ENCODE results near the gene BLCAP. TPM values are rescaled to one million over a fixed set of nuclear protein-coding genes. Genes with fewer than 3 reads are reported as not detected.
"Not testable (repeated sequence)": the region's sequence is repeated elsewhere in the genome, so short reads cannot be mapped to it uniquely, and the experiment has no call there.

The BLCAP gene
- total RNA-seq, 1 experiment from 2014 or later: 24.9 TPM

DNA sequence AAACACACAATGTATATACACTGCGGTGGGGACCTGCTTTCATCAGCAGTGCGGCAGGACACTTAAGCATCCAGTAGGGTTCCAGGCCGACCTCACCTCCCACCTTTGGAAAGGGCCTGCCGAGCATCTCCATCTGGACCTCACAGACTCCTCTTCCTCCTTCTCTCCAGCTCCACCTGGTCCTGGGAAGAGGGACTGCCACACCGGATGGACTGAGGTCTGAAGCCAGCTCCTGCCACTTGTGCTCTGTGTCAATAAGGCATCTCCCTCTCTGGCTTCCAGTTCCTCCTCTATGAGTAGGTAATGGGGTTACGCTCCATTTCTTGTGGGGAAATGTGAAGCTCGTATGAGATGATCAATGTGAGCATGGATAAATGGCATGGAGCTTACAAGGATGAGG lies 25.7 kb downstream of the BLCAP start:
- in situ Hi-C loops (cut with HindIII; ENCODE audit: low sequenced_read_pairs): loop anchor here (25.0 kb wide), 1 partner anchor 240 kb away; the partner anchor contains the start of gene GHRH

DNA sequence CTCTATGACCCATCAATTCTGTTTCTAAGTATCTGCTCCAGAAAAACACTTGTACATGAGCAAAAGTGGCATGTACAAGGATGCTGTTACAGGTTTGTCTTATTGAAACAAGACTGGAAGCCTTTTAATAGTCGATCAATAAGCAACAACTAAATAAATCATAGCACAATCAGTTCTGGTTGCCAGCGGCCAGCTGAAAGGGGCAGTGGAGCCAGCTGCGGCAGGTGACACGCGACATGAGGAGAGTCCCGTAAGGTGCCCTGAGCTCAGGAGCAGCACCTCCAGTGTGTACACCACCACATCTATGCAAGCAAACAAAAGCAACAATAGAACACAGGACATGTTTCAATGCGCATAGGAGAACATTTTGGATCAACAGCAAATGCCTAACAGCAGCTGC lies 27.4 kb downstream of the BLCAP start:
- DNase-seq (ENCODE audit: low spot score): no peak
- in situ Hi-C loops (cut with HindIII; ENCODE audit: low sequenced_read_pairs): loop anchor here (25.0 kb wide), 1 partner anchor 238 kb away; the partner anchor contains the start of gene GHRH

More for the DNA sequence above, 25.7 kb downstream of the BLCAP start:
- DNase-seq (ENCODE audit: low spot score): peak; percentile 74

DNA sequence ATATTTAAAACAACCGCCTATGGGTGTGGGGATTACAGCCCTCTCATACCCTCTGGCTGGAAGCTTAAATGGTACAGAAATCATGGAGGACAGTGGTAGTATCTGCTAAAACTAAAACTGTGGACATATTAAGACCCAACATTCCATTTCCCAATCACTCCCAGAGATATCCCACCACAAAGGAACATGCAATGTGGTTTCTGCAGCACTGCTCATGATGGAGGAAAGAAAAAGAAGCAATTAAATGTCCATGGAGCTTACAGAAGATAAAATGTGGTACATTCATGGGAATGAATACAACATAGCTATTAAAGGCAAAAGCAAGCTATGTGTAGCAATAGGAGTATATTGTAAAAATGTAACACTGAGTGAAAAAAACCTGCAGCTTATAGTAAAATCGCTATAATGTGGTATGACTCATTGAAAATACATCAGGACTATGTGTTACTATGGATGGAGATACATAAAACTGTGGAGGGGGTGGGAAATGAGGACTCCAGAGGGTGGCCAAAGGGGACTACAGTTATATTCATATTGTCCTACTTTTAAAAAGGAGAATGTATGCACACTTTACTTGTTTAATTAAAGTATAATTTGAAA lies 29.5 kb downstream of the BLCAP start:
- DNase-seq (ENCODE audit: low spot score): no peak
- in situ Hi-C loops (cut with HindIII; ENCODE audit: low sequenced_read_pairs): no loop called here

DNA sequence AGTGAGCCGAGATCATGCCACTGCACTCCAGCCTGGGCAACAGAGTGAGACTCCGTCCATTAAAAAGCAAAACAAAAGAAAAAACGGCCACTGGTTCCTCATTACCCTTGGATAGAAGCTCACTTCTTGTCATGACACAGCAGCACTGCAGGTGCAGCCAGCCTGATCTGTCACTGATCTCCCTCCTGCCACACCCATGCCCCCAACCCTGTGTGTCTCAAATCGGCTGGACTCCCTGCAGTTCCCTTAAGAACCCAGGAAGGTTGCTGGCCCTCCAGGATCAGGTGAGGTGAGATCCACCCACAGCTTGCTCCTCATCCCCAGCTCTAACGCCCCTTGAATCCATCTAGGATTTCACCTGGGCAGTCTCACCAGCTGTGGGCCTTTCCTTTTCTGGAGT lies 32.9 kb downstream of the BLCAP start:
- in situ Hi-C loops (cut with HindIII; ENCODE audit: low sequenced_read_pairs): no loop called here
- no peak for DNase-seq (ENCODE audit: low spot score)

DNA sequence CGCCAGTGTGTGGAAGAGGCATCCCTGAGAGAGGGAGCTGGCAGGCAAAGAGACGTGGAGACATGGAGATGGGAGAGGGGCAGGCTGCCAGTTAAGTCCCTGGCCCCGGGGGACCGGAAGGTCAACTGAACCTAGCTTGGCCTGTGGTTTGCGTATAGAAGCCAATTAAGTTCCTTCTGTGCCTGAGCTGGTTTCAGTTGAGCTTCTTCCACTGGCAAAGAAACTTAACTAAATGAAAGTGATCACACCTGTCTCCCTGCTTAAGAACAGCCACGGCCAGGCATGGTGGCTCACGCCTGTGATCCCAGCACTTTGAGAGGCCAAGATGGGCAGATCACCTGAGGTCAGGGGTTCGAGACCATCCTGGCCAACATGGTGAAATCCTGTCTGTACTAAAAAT lies 33.4 kb downstream of the BLCAP start:
- no peak for DNase-seq (ENCODE audit: low spot score)
- in situ Hi-C loops (cut with HindIII; ENCODE audit: low sequenced_read_pairs): no loop called here

DNA sequence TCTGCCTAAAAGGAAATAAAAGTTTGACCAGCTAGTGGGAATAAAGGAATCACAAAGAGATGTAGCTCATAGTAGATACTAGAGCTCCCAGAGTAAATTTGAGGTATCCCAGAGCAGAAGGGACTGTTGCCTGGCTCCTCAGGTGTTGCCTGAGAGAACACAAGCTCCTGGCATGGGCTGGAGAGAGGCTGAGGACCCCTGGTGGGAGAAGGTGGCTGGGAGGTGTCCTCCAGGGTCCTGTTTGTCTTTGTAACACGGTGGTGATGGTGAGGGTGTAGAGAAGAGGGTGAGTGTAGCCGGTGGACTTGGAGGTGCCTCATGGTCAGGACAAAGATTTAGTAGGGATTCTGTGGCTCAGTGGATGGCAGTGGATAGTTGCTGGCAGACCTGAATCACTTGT lies 34.7 kb downstream of the BLCAP start:
- DNase-seq (ENCODE audit: low spot score): no peak

DNA sequence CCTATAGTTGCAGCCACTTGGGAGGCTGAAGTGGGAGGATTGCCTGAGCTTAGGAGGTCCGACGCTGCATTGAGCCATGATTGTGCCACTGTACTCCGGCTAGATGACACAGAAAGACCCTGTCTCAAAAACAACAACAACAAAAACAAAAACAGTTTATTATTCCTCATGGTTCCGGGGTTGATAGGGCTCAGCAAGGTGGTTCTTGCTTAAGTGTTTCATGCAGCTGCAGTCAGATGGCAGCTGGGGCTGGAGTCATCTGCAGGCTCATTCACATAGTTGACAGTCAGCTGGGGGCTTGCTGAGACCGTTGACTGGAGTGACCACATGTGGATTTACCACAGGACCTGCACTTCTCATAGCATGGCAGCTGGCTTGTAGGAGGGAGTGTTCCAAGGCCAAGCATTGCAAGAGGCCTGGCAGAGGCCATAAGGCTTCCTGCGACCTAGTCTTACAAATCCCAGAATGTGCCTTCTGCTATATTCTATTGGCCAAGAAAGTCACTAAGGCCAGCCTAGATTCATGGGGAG lies 35.5 kb downstream of the BLCAP start:
- DNase-seq (ENCODE audit: low spot score): no peak
- in situ Hi-C loops (cut with HindIII; ENCODE audit: low sequenced_read_pairs): no loop called here

More for the DNA sequence above, 34.7 kb downstream of the BLCAP start:
- in situ Hi-C loops (cut with HindIII; ENCODE audit: low sequenced_read_pairs): no loop called here

DNA sequence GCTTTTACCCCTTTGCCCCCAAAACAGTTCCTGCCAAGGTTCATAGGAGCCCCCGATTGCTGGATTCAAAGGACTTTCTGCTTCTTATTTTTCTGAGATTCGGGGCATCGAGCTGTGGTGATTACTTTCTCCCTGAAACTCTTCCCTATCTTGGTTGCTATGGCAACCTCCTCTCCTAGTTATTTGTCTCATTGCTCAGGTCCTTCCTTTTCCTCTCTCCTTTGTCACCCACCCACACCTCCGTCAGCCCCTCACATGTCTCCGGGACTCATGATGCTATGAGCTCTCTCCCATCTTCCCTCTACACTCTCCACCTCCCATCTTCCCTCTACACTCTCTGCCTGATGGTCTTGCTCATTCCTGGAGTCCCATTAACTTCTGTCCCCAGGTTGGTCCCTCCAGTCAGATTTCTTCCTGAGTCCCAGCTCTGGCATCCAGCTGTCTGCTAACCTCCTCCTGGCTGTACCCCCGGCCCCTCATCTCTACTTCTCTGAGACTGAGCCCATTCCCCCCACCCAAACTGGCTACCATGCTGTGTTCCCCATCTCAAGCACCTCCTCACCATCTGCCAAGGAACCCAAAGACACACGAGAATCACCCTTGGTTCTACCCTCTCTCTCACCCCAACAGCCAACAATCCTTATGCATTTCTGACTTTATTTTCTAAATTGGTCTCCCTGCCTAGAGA lies 36.9 kb downstream of the BLCAP start:
- in situ Hi-C loops (cut with HindIII; ENCODE audit: low sequenced_read_pairs): no loop called here
- no peak for DNase-seq (ENCODE audit: low spot score)

DNA sequence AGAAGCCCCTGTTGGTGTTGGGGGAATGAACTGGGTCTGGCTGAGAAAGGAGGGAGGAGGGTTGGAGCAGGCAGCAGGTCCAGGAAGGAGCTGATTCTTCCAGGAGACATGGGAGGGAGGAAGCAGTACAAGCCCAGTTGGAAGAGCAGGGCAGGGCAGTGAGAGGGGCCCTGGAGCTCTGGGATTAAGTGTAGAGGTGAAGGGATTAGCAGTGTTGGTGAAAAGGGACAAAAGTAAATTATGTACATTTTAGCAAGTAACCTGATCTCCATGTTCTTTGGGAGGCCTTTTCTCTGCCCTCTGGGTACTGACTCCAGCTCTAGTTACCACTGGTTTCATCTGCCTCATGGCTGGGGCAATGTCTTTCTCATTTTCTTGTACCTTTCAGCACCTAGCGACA lies 41.5 kb downstream of the BLCAP start:
- in situ Hi-C loops (cut with HindIII; ENCODE audit: low sequenced_read_pairs); DNase-seq (ENCODE audit: low spot score): not testable (repeated sequence)

DNA sequence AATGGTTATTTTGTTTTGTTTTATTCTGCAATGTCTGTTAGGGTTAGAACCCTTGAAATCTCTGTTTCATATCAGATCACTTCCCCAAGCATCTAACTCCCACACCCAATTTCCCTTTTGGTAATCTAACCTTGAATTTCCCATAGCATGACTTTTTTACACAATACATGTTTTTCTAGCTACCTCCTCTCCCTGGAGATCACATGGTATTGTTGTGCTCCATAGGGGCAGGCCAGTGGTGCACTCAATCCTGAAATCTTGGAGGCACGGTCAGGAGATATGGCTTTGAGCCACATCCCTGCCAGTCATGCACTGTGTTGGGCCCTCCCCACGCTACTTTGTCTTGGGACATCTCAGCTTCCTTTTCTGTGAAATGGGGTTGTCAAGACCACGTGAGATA lies 43.3 kb downstream of the BLCAP start:
- in situ Hi-C loops (cut with HindIII; ENCODE audit: low sequenced_read_pairs): no loop called here
- DNase-seq (ENCODE audit: low spot score): no peak

DNA sequence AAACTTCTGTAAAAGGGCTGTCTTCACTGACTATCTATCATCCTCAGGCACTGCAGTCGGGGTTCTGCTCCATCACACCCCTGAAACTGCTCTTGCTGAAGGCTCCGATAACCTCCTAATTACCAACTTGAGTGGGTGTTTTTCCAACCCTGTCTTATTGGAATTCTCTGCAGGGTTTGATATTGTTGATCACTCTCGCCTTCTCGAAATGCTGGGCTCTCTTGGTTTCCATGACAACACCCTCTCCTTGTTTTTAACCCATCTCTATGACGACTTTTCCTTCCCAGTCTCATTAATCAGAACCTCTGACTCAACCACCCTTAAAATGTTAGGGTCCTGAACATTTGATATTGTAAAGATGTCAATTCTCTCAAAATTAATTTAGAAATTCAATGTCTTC lies 46.1 kb downstream of the BLCAP start:
- no peak for DNase-seq (ENCODE audit: low spot score)
- in situ Hi-C loops (cut with HindIII; ENCODE audit: low sequenced_read_pairs): no loop called here

DNA sequence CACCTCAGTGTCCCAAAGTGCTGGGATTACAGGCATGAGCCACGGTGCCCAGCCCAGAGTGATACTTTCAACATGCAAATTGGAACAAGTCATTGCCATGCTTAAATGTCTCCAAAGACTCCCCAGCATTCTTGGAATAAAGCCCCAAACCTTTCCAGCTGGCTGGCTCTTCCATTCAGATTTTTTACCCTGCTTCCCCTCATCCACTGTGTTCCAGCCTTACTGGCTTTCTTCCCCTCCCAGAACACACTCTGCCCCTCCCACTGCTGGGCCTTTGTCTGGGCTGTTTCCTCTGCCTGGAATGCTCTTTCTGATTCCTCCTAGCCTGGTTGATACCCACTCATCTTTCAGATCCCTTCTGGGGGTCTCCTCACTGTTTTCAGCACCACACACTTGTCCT lies 46.8 kb downstream of the BLCAP start:
- in situ Hi-C loops (cut with HindIII; ENCODE audit: low sequenced_read_pairs): no loop called here

DNA sequence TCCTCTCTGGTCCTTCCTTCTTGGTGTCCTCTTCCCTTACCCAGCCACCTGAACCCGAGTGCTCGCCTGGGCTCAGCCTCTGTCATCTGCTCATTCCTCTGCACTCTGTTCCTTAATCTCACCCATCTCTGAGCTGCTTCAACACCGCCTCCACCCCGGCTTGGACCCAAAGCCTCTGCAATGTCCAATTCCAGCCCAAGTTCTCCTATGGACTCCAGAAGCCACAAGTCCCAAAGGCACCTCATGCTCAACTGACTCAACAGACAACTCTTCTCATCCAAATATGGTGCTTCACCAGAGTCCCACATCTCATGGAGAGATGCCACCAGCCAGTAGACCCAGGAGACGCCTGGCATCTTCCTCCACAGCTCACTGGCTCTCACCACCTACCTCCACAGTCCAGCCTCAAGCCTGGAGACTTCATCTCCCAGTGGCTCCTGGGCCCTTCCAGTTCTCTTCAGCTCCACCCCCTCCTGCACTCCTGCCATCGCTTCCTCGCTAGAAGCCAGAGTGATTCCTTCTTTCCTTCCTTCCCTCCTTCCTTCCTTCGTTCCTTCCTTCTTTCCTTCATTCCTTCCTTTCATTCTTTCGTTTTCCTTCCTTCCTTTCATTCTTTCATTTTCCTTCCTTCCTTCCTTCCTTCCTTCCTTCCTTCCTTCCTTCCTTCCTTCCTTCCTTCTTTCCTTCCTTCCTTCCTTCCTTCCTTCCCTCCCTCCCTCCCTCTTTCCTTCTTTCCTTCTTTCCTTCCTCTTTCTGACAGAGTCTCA lies 47.6 kb downstream of the BLCAP start:
- DNase-seq (ENCODE audit: low spot score): no peak
- in situ Hi-C loops (cut with HindIII; ENCODE audit: low sequenced_read_pairs): no loop called here

More for the DNA sequence above, 46.8 kb downstream of the BLCAP start:
- no peak for DNase-seq (ENCODE audit: low spot score)

DNA sequence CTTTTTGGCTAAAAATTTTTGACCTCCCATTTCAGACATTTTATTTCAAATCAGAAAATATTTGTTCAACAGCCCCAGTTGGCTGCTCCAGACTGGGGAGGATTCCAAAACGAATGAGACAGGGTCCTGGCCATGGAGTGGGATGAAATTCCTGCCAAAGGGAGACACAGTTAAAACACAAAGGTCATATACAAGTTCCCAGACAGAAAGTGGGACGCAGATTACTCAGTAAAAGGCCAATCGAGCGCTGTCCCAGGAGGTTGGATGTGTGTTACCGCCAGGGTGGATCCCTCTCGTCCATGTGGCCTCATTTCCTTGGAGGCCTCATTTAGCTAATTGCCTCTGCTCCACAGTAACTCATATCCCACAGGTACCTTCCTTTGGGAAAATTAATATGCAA lies 48.4 kb downstream of the BLCAP start:
- no peak for DNase-seq (ENCODE audit: low spot score)
- in situ Hi-C loops (cut with HindIII; ENCODE audit: low sequenced_read_pairs): no loop called here

DNA sequence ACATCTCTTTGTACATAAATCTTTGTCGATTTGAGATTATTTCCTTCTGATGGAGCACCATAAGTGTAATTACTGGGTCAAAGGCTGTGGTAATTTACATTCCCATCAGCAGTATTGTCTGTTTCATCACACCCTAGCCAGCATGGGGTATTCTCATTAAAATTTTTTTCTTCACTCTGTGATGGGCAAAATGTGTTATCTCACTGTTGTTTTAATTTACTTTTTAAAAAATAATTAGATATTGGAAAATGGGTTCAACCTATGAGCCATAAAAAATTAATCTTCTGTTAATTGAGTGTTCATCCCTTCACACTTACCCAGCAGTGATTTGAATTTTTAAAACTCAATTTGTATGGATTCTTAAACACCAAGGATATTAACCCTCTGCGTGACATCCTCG lies 50.6 kb downstream of the BLCAP start:
- in situ Hi-C loops (cut with HindIII; ENCODE audit: low sequenced_read_pairs): no loop called here
- DNase-seq (ENCODE audit: low spot score): no peak

DNA sequence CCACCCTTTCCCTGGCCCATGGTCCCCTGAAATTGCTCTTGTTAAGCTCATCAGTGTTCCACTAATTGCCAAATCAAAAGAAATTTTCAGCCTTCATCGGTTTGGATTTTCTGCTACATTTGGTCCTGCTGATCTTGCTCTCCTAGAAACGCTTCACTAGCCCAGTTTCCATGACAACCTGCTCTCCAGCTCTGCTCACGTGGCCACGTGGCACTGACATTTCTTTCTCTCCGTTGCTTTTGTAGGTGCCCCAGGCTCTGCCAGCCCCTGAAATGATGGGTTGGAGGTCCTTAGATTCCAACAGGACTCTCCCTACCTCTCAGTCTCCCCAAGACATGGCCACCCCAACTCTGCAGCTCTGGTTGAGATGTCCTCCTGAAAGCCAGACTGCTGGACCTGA lies 52.4 kb downstream of the BLCAP start:
- in situ Hi-C loops (cut with HindIII; ENCODE audit: low sequenced_read_pairs): no loop called here
- peak; percentile 48 for DNase-seq (ENCODE audit: low spot score)

DNA sequence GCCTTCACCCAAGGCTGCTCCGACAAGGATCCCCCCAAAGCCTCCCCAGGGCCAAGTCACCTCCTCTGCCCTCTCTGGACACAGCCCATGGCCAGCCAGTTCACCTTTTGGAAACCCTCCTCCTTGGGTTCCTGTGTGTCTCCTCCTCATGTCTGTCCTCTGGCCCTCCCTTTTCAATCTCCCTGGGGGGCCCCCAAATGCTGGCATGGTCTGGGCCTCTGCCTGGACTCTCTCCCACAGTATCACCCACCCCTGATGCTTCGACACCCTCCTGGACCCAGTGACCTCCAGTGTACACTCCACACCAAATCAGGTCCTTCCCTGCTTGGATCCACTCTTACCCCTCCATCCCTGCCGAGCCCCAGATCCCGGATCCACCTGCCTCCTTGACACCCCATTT lies 53.3 kb downstream of the BLCAP start:
- no peak for DNase-seq (ENCODE audit: low spot score)
- in situ Hi-C loops (cut with HindIII; ENCODE audit: low sequenced_read_pairs): no loop called here

DNA sequence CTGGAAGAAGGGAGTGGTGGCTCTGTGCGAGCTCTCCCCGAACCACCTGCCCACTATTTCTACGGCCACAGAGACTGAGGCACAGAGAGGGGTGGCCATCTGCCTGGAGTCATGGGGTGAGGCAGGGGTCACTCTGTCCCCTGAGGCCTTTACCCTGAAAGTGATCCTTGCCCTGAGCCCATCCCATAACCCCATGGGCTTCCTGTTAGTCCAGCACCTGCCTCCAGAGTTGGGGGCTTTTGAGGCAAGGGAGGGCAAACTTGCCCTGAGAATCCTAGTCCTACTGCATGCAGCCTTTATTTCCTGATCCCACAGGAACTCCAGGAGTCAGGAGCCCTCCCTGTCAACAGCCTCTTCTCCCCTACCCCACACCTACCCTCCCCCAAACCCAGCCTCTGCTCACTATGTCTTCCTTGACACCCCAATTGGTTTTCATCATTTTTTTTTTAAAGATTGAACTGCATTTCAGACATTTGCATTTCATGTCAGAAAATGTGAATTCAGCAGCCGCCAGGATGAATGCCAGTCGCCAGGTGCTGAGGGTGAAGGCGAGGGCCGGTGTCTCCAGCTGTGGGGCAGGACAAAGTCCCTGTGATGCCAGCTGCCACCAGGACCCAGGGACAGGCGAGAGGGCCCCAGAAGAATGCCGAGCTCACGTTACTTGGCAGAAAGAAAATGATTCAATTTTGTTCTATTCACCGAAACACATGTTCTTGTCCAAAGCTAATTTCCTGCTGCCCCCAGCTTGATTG lies 54.3 kb downstream of the BLCAP start:
- in situ Hi-C loops (cut with HindIII; ENCODE audit: low sequenced_read_pairs): no loop called here
- no peak for DNase-seq (ENCODE audit: low spot score)

DNA sequence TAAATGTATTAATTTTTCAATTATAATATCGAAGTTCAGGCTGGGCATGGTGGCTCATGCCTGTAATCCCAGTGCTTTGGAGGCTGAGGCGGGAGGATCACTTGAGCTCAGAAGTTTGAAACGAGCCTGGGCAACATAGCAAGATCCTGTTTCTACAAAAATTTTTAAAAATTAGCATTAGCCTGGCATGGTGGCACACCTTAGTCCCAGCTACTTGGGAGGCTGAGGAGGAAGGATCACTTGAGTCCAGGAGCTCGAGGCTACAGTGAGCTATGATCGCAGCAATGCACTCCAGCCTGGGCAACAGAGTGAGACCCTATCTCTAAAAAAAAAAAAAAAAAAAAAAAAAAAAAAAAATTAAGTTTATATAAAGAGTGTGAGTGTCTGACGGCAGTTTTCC lies 55.2 kb downstream of the BLCAP start:
- DNase-seq (ENCODE audit: low spot score); in situ Hi-C loops (cut with HindIII; ENCODE audit: low sequenced_read_pairs): not testable (repeated sequence)
